ENCODE measurements around the gene CARHSP1.
"Not testable (repeated sequence)": the region's sequence is repeated elsewhere in the genome, so short reads cannot be mapped to it uniquely, and the experiment has no call there.

The CARHSP1 gene

GRCh38 chr16:8845699-8846298 is 23.0 kb downstream of the CARHSP1 start:
- H3K23ac ChIP-seq (ENCODE audit: low read length), result no peak overlapping the region
- no peak overlapping the region for H2AK5ac ChIP-seq (ENCODE audit: low read length)
- no peak for DNase-seq
- H3K79me2 ChIP-seq (ENCODE audit: control insufficient read depth, insufficient read depth, low read length), result peaks cover 2% of the 10 kb centered on the region
- H3K27ac ChIP-seq (ENCODE audit: low read depth, low read length), result no peak overlapping the region
- H2BK5ac ChIP-seq (ENCODE audit: low read length), result no peak overlapping the region
- no peak overlapping the region for H2BK120ac ChIP-seq (ENCODE audit: low read depth, low read length)
- no peak overlapping the region for H3K4me2 ChIP-seq (ENCODE audit: low read length)
- H3K36me3 ChIP-seq (ENCODE audit: control insufficient read depth, insufficient read depth, low read length), result peaks cover 11% of the 10 kb centered on the region
- no peak overlapping the region for H2BK15ac ChIP-seq (replicated peaks; ENCODE audit: low read depth)
- no peak overlapping the region for H4K8ac ChIP-seq (ENCODE audit: low read depth, low read length)
- no peak overlapping the region for H3K18ac ChIP-seq (ENCODE audit: low read length)
- no peaks in the 10 kb centered on the region for H3K4me1 ChIP-seq (ENCODE audit: control insufficient read depth, low read depth, low read length)
- H3K56ac ChIP-seq (ENCODE audit: low read length), result no peak overlapping the region
- H4K5ac ChIP-seq (ENCODE audit: low read length), result no peak overlapping the region
- no CpG with 5 or more reads among the region's 7 CpGs for WGBS (ENCODE audit: extremely low coverage, insufficient coverage, low lambda C conversion rate)
- H3K79me1 ChIP-seq (ENCODE audit: low read length), result peaks cover 7% of the 10 kb centered on the region
- no peaks in the 10 kb centered on the region for H3K27me3 ChIP-seq (ENCODE audit: insufficient read depth, low read length, poor library complexity)
- no peak overlapping the region for H3K4ac ChIP-seq (ENCODE audit: low read depth, low read length)
- H3K9ac ChIP-seq (ENCODE audit: low read length), result no peak overlapping the region
- H3K4me3 ChIP-seq (ENCODE audit: low read length), result no peak overlapping the region

- H3K27ac ChIP-seq (ENCODE audit: low read depth, low read length); H3K4ac ChIP-seq (ENCODE audit: low read depth, low read length); DNase-seq; H2AK5ac ChIP-seq (ENCODE audit: low read length); H2BK5ac ChIP-seq (ENCODE audit: low read length); H3K79me2 ChIP-seq (ENCODE audit: control insufficient read depth, insufficient read depth, low read length); H4K8ac ChIP-seq (ENCODE audit: low read depth, low read length); H3K36me3 ChIP-seq (ENCODE audit: control insufficient read depth, insufficient read depth, low read length); H3K4me1 ChIP-seq (ENCODE audit: control insufficient read depth, low read depth, low read length); H4K5ac ChIP-seq (ENCODE audit: low read length); H3K18ac ChIP-seq (ENCODE audit: low read length); H2BK15ac ChIP-seq (replicated peaks; ENCODE audit: low read depth); H3K79me1 ChIP-seq (ENCODE audit: low read length); H3K4me2 ChIP-seq (ENCODE audit: low read length); H3K9ac ChIP-seq (ENCODE audit: low read length); H3K27me3 ChIP-seq (ENCODE audit: insufficient read depth, low read length, poor library complexity); H3K4me3 ChIP-seq (ENCODE audit: low read length); H2BK120ac ChIP-seq (ENCODE audit: low read depth, low read length); H3K23ac ChIP-seq (ENCODE audit: low read length); H3K56ac ChIP-seq (ENCODE audit: low read length): not testable (repeated sequence)
- WGBS (ENCODE audit: extremely low coverage, insufficient coverage, low lambda C conversion rate), result no CpG with 5 or more reads among the region's 12 CpGs
Observed at GRCh38 chr16:8843296-8843695, 25.5 kb downstream of the CARHSP1 start.

GRCh38 chr16:8842016-8842415 is 26.8 kb downstream of the CARHSP1 start:
- H3K56ac ChIP-seq (ENCODE audit: low read length); H3K27ac ChIP-seq (ENCODE audit: low read depth, low read length); H2AK5ac ChIP-seq (ENCODE audit: low read length); H3K23ac ChIP-seq (ENCODE audit: low read length); H3K79me1 ChIP-seq (ENCODE audit: low read length); H3K79me2 ChIP-seq (ENCODE audit: control insufficient read depth, insufficient read depth, low read length); H3K18ac ChIP-seq (ENCODE audit: low read length); H3K36me3 ChIP-seq (ENCODE audit: control insufficient read depth, insufficient read depth, low read length); H3K4me1 ChIP-seq (ENCODE audit: control insufficient read depth, low read depth, low read length); H2BK15ac ChIP-seq (replicated peaks; ENCODE audit: low read depth); H3K4me2 ChIP-seq (ENCODE audit: low read length); H2BK120ac ChIP-seq (ENCODE audit: low read depth, low read length); H3K9ac ChIP-seq (ENCODE audit: low read length); H3K27me3 ChIP-seq (ENCODE audit: insufficient read depth, low read length, poor library complexity); H2BK5ac ChIP-seq (ENCODE audit: low read length); H3K4me3 ChIP-seq (ENCODE audit: low read length); H4K8ac ChIP-seq (ENCODE audit: low read depth, low read length); H3K4ac ChIP-seq (ENCODE audit: low read depth, low read length); H4K5ac ChIP-seq (ENCODE audit: low read length); DNase-seq: not testable (repeated sequence)
- no CpG with 5 or more reads among the region's 4 CpGs for WGBS (ENCODE audit: extremely low coverage, insufficient coverage, low lambda C conversion rate)

- not testable (repeated sequence) for H3K79me1 ChIP-seq (ENCODE audit: low read length); H3K18ac ChIP-seq (ENCODE audit: low read length); H4K5ac ChIP-seq (ENCODE audit: low read length); H3K9ac ChIP-seq (ENCODE audit: low read length); H3K4me1 ChIP-seq (ENCODE audit: control insufficient read depth, low read depth, low read length); H4K8ac ChIP-seq (ENCODE audit: low read depth, low read length); H2BK5ac ChIP-seq (ENCODE audit: low read length); H2BK15ac ChIP-seq (replicated peaks; ENCODE audit: low read depth); DNase-seq; H3K4ac ChIP-seq (ENCODE audit: low read depth, low read length); H3K79me2 ChIP-seq (ENCODE audit: control insufficient read depth, insufficient read depth, low read length); H3K4me2 ChIP-seq (ENCODE audit: low read length); H3K23ac ChIP-seq (ENCODE audit: low read length); H3K56ac ChIP-seq (ENCODE audit: low read length); H2AK5ac ChIP-seq (ENCODE audit: low read length); H3K27me3 ChIP-seq (ENCODE audit: insufficient read depth, low read length, poor library complexity); H3K36me3 ChIP-seq (ENCODE audit: control insufficient read depth, insufficient read depth, low read length); H3K4me3 ChIP-seq (ENCODE audit: low read length); H2BK120ac ChIP-seq (ENCODE audit: low read depth, low read length)
- no CpG with 5 or more reads among the region's 15 CpGs for WGBS (ENCODE audit: extremely low coverage, insufficient coverage, low lambda C conversion rate)
- peak overlapping the region; percentile 57 for H3K27ac ChIP-seq (ENCODE audit: low read depth, low read length)
Observed at GRCh38 chr16:8837594-8837993, 31.2 kb downstream of the CARHSP1 start.

GRCh38 chr16:8836797-8837196 is 32.0 kb downstream of the CARHSP1 start:
- not testable (repeated sequence) for H2AK5ac ChIP-seq (ENCODE audit: low read length); H3K18ac ChIP-seq (ENCODE audit: low read length); H2BK120ac ChIP-seq (ENCODE audit: low read depth, low read length); H3K27ac ChIP-seq (ENCODE audit: low read depth, low read length); H3K79me2 ChIP-seq (ENCODE audit: control insufficient read depth, insufficient read depth, low read length); H4K5ac ChIP-seq (ENCODE audit: low read length); H3K56ac ChIP-seq (ENCODE audit: low read length); H3K9ac ChIP-seq (ENCODE audit: low read length); H3K27me3 ChIP-seq (ENCODE audit: insufficient read depth, low read length, poor library complexity); H3K4ac ChIP-seq (ENCODE audit: low read depth, low read length); H3K4me3 ChIP-seq (ENCODE audit: low read length); H3K23ac ChIP-seq (ENCODE audit: low read length); H2BK15ac ChIP-seq (replicated peaks; ENCODE audit: low read depth); H4K8ac ChIP-seq (ENCODE audit: low read depth, low read length); H3K4me2 ChIP-seq (ENCODE audit: low read length); H3K79me1 ChIP-seq (ENCODE audit: low read length); H2BK5ac ChIP-seq (ENCODE audit: low read length); H3K36me3 ChIP-seq (ENCODE audit: control insufficient read depth, insufficient read depth, low read length); H3K4me1 ChIP-seq (ENCODE audit: control insufficient read depth, low read depth, low read length)
- DNase-seq, result peak; percentile 48
- WGBS (ENCODE audit: extremely low coverage, insufficient coverage, low lambda C conversion rate), result no CpG with 5 or more reads among the region's 7 CpGs

- peak overlapping the region; percentile 65 for H3K56ac ChIP-seq (ENCODE audit: low read length)
- no peak overlapping the region for H4K5ac ChIP-seq (ENCODE audit: low read length)
- no peak overlapping the region for H2BK15ac ChIP-seq (replicated peaks; ENCODE audit: low read depth)
- peaks cover 1% of the 10 kb centered on the region for H3K79me1 ChIP-seq (ENCODE audit: low read length)
- H3K27me3 ChIP-seq (ENCODE audit: insufficient read depth, low read length, poor library complexity), result no peaks in the 10 kb centered on the region
- no peak overlapping the region for H3K23ac ChIP-seq (ENCODE audit: low read length)
- no peak overlapping the region for H2BK120ac ChIP-seq (ENCODE audit: low read depth, low read length)
- peak overlapping the region; percentile 36 for H3K27ac ChIP-seq (ENCODE audit: low read depth, low read length)
- H3K36me3 ChIP-seq (ENCODE audit: control insufficient read depth, insufficient read depth, low read length), result peaks cover 6% of the 10 kb centered on the region
- no peak overlapping the region for H3K4ac ChIP-seq (ENCODE audit: low read depth, low read length)
- no CpG with 5 or more reads among the region's 16 CpGs for WGBS (ENCODE audit: extremely low coverage, insufficient coverage, low lambda C conversion rate)
- no peak overlapping the region for H3K4me3 ChIP-seq (ENCODE audit: low read length)
- H3K4me2 ChIP-seq (ENCODE audit: low read length), result no peak overlapping the region
- H3K9ac ChIP-seq (ENCODE audit: low read length), result peak overlapping the region; percentile 24
- no peak overlapping the region for H2BK5ac ChIP-seq (ENCODE audit: low read length)
- peaks cover 4% of the 10 kb centered on the region for H3K79me2 ChIP-seq (ENCODE audit: control insufficient read depth, insufficient read depth, low read length)
- H4K8ac ChIP-seq (ENCODE audit: low read depth, low read length), result no peak overlapping the region
- no peak overlapping the region for H3K18ac ChIP-seq (ENCODE audit: low read length)
- H2AK5ac ChIP-seq (ENCODE audit: low read length), result no peak overlapping the region
- DNase-seq, result no peak
- H3K4me1 ChIP-seq (ENCODE audit: control insufficient read depth, low read depth, low read length), result peaks cover 10% of the 10 kb centered on the region
Observed at GRCh38 chr16:8832717-8833105, 36.1 kb downstream of the CARHSP1 start.

All from mesendoderm (in vitro differentiated cells).